K562 (cell line): ENCODE measurements around the gene TBL1XR1. TPM values are rescaled to one million over a fixed set of nuclear protein-coding genes. Genes with fewer than 3 reads are reported as not detected.
A peak's percentile ranks its signal among the peaks of the same experiment; 100 is the strongest.

Source experiments
- ATF6 ChIP-seq: sonication (generic); formaldehyde crosslinking; IDR thresholded peaks from 2 replicates; pipeline ENCODE4 v1.4.0; 2020; ENCODE audit warnings: mild to moderate bottlenecking, missing genetic modification reagents
- CAMTA2 ChIP-seq: fragments of 250-450 bp; sonication (Bioruptor Pico); conservative IDR thresholded peaks from 2 replicates; pipeline ENCODE4 v1.5.1; 2022
- CHD2 ChIP-seq: IDR thresholded peaks from 2 replicates; pipeline ENCODE4 v1.6.1; 2011; ENCODE audit warnings: low read depth, low read length
- ETV5 ChIP-seq: sonication (generic); formaldehyde crosslinking; IDR thresholded peaks from 2 replicates; pipeline ENCODE4 v1.4.0; 2020; ENCODE audit warnings: low read depth, mild to moderate bottlenecking, missing genetic modification reagents
- GATA2 ChIP-seq: sonication (generic); formaldehyde crosslinking; IDR thresholded peaks from 2 replicates; pipeline ENCODE4 v1.4.0; 2020; ENCODE audit warnings: mild to moderate bottlenecking, missing genetic modification reagents
- HCFC1 ChIP-seq: IDR thresholded peaks from 2 replicates; pipeline ENCODE4 v1.6.1; 2012; ENCODE audit warnings: low read depth, low read length, improper control_type of control experiment
- HEY1 ChIP-seq: fragments of 250-450 bp; sonication (Bioruptor Pico); IDR thresholded peaks from 2 replicates; pipeline ENCODE4 v1.5.0; 2020; ENCODE audit warnings: mild to moderate bottlenecking, moderate library complexity, borderline replicate concordance
- HNRNPUL1 ChIP-seq: fragments of 200-400 bp; formaldehyde crosslinking; IDR thresholded peaks from 2 replicates; pipeline ENCODE4 v1.6.1; 2017; ENCODE audit warnings: low read length
- MAFK ChIP-seq: IDR thresholded peaks from 2 replicates; pipeline ENCODE4 v1.6.1; 2011; ENCODE audit warnings: low read length, improper control_type of control experiment
- MCM5 ChIP-seq: fragments of 450-650 bp; IDR thresholded peaks from 2 replicates; pipeline ENCODE4 v1.6.1; 2016; ENCODE audit warnings: low read depth
- NONO ChIP-seq, 2 experiments: fragments of 200-400 bp in 1 of 2; fragments of 450-650 bp in 1 of 2; formaldehyde crosslinking in 1 of 2; IDR thresholded peaks; 2 replicates each; pipeline ENCODE4 v1.6.1; 2017; ENCODE audit warnings: low read depth in 2 of 2, mild to moderate bottlenecking in 2 of 2, moderate library complexity in 2 of 2, low read length in 1 of 2
- POLR2AphosphoS2 ChIP-seq: IDR thresholded peaks from 2 replicates; pipeline ENCODE4 v1.6.1; 2012; ENCODE audit warnings: low read length, improper control_type of control experiment
- SAP30 ChIP-seq: fragments of 200-600 bp; sonication (generic); IDR thresholded peaks from 2 replicates; pipeline ENCODE4 v1.6.1; 2012; ENCODE audit warnings: borderline replicate concordance, low read depth, mild to moderate bottlenecking, moderate library complexity, low read length, control low read depth, inconsistent platforms; ENCODE audit not compliant: insufficient read depth, poor library complexity, severe bottlenecking
- SMARCE1 ChIP-seq: fragments of 450-650 bp; IDR thresholded peaks from 2 replicates; pipeline ENCODE4 v1.7.1; 2016; ENCODE audit warnings: mild to moderate bottlenecking
- SPI1 ChIP-seq: IDR thresholded peaks from 2 replicates; pipeline ENCODE4 v1.6.1; 2011; ENCODE audit warnings: low read depth, low read length, control low read depth, borderline replicate concordance
- TCFL5 ChIP-seq: fragments of 250-450 bp; sonication (Bioruptor Pico); conservative IDR thresholded peaks from 2 replicates; pipeline ENCODE4 v1.6.1; 2021; ENCODE audit warnings: mild to moderate bottlenecking, moderate library complexity, matching md5 sums
- USF1 ChIP-seq: sonication (generic); formaldehyde crosslinking; IDR thresholded peaks from 2 replicates; pipeline ENCODE4 v1.9.0; 2022; ENCODE audit warnings: mild to moderate bottlenecking, missing genetic modification reagents
- XRCC5 ChIP-seq: fragments of 200-400 bp; formaldehyde crosslinking; IDR thresholded peaks from 2 replicates; pipeline ENCODE4 v1.6.1; 2017; ENCODE audit warnings: low read depth, mild to moderate bottlenecking, low read length
- ZHX1 ChIP-seq: fragments of 150-350 bp; conservative IDR thresholded peaks from 2 replicates; pipeline ENCODE4 v1.6.1; 2014; ENCODE audit warnings: low read length
- ZMIZ1 ChIP-seq, 2 experiments: fragments of 150-350 bp in 1 of 2; IDR thresholded peaks; 2 replicates each; pipeline ENCODE4 v1.6.1; 2012 to 2016; ENCODE audit warnings: low read depth in 2 of 2, low read length in 2 of 2, mild to moderate bottlenecking in 1 of 2, moderate library complexity in 1 of 2
- polyA plus RNA-seq, 8 experiments: library from polyadenylated mRNA; depleted of rRNA in 4 of 8; stranded (reverse) in 5 of 8; unstranded in 3 of 8; fragments of >200 nt; fragmentation: Nextera tagmentation in 2 of 8; fragmentation: Illumina TruSeq in 1 of 8; extraction: Ambion mirVana in 2 of 8; extraction: Trizol in 1 of 8; gene quantifications; 2 replicates each; pipeline versions ENCODE4 v1.2.1 to v1.2.3, GENCODE V29; 2011 to 2014; ENCODE audit warnings: inconsistent platforms in 1 of 8, missing spikeins in 1 of 8
- total RNA-seq, 7 experiments: library from RNA; depleted of rRNA in 6 of 7; stranded (reverse); fragments of >200 nt in 6 of 7; fragmentation: Illumina TruSeq in 2 of 7; extraction: Trizol in 2 of 7; gene quantifications; 2 replicates each; pipeline versions ENCODE4 v1.2.1 to v1.2.3, GENCODE V29; 2011 to 2021; ENCODE audit warnings: low replicate concordance in 1 of 7

Gene TBL1XR1
- total and polyA plus RNA-seq, 9 of the 15 experiments (the other 6 are each of a cell fraction or from before 2014, with no cell fraction given): 19.6 to 171 (median 83.3) TPM

GRCh38 chr3:177150970-177151627 lies 46.2 kb downstream of the TBL1XR1 start (continued):
- TF ChIP-seq TCFL5 (CRISPR knock-in tag) (no peak), MAFK (peak; percentile 17; the same call in 1 of the 2 replicates), CAMTA2 (CRISPR knock-in tag) (no peak), ZHX1 (no peak), GATA2 (no peak), ZMIZ1 (IDR thresholded peaks at IDR 0.05; ENCODE audit: low read depth in 2 of 2, low read length in 2 of 2) (no peak), HCFC1 (no peak), SPI1 (no peak), SMARCE1 (peak; percentile 36; the same call in 1 of the 2 replicates), POLR2AphosphoS2 (no peak), MCM5 (no peak), NONO (IDR thresholded peaks at IDR 0.05; ENCODE audit: low read depth in 2 of 2, low read length in 1 of 2) (no peak), XRCC5 (no peak), ETV5 (CRISPR knock-in tag) (no peak), SAP30 (no peak), HEY1 (CRISPR knock-in tag) (no peak), ATF6 (CRISPR knock-in tag) (no peak), USF1 (CRISPR knock-in tag) (no peak), CHD2 (no peak), HNRNPUL1 (no peak)
